GM18498 (cell line): ENCODE measurements around the gene DQX1.
A peak's percentile ranks its signal among the peaks of the same experiment; 100 is the strongest.

Source experiments
- ATAC-seq: cut with Tn5 transposase; IDR thresholded peaks from one replicate; pipeline ENCODE4 v1.9.1; 2021; ENCODE audit warnings: mild to moderate bottlenecking, moderate library complexity; ENCODE audit not compliant: unreplicated experiment

Gene DQX1

DNA sequence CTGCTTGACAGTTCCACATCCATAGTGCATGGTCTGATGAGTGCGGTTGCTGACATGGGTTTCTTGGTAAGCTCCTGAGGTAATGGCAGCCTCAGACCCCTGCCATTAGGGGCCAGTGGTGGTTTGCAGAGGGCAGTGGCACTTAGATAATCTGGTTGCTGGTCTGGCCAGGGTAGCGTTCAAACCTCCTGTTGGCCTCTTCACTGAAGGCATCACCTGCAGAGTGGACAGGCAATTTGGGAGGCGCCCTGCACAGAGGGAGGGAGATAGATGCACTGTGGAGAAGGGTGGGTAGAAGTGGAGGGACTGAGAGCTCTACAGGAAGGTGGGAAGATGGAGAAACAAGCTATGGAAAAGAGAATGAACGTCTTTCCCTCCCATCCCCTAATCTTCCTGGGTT lies 7.4 kb upstream of the DQX1 start:
- ATAC-seq: no peak

DNA sequence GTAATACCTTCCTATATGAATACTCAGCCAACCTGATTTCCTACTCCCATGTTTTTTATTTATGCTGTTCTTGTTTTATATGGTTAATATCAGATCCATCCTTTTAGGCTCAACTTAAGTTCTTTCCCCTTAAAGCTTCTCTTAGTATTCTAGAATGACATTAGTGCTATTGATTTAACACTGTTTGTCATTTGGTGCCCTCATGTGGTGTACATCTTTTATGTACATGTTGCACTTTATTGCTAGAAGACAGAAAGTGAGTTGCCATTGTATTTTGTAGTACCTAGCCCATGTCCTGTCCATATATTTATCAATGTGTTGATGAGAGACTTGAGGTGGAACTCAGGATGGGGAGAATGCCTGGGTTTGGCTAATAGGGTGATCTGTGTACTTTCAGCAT lies 6.2 kb upstream of the DQX1 start:
- ATAC-seq: no peak

DNA sequence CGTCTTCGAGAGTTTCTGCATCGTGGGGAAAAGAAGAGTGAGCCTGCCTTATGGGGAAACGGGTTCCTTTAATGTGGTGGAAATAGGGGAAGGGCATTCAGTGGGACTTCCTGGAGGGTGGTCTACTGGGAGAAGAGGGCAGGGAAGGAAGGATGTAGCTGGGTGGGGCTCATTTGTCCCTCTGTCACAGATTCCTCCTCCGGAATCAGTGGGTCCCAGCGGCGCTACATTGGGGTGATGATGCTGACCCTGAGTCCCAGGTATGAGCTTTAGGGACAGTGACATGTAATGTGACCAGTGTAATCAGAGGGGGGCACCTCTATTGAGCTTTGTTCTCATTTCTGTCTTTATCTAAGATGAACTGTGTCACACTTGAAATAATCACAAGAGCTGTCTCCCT lies 5.6 kb upstream of the DQX1 start:
- no peak for ATAC-seq

DNA sequence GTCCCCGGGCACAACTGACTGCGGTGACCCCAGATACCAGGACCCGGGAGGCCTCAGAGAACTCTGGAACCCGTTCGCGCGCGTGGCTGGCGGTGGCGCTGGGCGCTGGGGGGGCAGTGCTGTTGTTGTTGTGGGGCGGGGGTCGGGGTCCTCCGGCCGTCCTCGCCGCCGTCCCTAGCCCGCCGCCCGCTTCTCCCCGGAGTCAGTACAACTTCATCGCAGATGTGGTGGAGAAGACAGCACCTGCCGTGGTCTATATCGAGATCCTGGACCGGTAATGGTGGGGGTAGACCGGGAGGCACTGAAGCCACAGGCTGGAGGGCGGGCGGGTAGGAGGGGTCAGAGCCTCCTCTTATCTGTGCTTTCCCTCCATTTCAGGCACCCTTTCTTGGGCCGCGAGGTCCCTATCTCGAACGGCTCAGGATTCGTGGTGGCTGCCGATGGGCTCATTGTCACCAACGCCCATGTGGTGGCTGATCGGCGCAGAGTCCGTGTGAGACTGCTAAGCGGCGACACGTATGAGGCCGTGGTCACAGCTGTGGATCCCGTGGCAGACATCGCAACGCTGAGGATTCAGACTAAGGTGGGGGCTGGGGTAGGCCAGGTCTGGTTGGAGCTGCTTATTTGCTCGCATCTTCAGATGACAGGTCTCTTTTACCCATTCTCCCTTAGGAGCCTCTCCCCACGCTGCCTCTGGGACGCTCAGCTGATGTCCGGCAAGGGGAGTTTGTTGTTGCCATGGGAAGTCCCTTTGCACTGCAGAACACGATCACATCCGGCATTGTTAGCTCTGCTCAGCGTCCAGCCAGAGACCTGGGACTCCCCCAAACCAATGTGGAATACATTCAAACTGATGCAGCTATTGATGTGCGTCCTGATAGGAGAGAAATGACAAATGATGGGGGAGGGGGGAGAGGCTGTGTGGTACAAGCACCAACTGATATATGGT lies 4.5 kb upstream of the DQX1 start:
- peak; percentile 31 for ATAC-seq

DNA sequence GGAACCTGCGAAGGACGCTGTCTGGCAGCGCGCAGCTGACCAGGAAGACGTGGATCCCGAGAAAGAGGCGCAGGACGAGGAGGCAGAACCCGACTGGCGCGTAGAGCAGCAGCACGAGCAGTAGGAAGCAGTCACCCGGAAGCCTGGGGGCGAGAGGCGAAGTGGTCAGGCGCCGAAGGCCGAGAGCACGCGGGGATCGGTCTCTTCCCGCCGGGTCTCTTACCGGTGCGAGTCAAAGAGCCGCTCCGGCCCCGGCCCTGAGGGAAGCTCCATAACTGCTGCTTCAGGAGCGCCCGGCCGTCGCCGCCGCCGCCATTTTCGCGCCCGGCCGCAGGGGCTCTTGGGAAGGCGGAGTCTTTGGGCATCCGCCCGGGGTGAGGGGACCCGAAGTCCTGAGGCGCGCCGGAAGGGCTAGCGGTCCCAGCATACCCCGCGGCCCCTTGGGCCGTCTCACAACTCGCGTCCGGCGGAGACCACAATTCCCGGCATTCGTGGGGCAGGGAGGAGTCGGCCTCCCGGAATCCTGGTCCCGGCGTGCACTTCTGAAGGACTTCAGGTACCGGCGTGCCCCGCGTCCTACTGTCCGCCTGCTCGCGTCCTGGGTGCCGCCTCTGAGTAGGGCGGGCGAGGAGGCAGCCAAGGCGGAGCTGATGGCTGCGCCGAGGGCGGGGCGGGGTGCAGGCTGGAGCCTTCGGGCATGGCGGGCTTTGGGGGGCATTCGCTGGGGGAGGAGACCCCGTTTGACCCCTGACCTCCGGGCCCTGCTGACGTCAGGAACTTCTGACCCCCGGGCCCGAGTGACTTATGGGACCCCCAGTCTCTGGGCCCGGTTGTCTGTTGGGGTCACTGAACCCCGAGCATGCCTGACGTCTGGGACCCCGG lies 3.6 kb upstream of the DQX1 start, which contains the start of the genes AUP1 and HTRA2:
Gene AUP1 (minus strand): TSS at position 350 of the 882 bp plus-strand sequence. CDS start 77 bp downstream, at position 273.
Gene HTRA2 (plus strand): TSS at position 577 of the 882 bp plus-strand sequence. CDS start 74 bp downstream, at position 651.
- ATAC-seq: peak; percentile 80

DNA sequence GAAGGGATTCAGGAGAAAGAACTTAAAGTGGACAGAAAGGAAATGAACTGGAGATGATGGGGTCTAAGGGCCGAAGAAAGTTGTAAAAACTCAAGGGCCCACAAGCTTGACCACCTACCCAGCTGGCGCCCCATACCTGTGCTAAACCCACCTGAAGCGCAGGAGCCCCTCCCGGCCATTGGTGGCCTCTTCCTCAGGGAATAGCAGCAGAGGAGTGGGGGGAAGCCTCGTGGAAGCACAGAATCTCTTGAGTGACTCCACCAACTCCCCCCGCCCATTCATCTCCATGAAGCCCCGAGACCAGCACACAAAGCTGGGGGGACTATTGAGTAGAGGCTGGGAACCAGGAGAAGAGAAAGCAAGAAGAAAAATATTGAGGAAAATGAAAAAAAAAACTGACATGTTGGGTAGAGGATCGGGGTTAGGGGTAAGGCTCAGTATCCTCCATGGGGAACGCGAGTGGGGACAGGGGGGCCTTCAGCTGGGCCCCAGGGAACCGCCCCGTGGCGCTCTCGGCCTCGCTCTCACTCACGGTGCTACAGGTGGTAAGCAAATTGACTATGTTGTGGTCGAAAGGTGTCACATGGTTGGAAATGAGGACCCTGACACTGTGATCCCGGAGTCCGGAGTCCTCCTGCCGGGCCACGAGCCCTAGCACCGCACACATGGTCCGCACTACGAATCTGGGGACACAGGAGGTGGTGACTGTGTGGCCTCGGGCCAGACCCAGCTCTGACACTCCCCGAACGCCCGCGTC lies 2.7 kb upstream of the DQX1 start:
- peak; percentile 8 for ATAC-seq

DNA sequence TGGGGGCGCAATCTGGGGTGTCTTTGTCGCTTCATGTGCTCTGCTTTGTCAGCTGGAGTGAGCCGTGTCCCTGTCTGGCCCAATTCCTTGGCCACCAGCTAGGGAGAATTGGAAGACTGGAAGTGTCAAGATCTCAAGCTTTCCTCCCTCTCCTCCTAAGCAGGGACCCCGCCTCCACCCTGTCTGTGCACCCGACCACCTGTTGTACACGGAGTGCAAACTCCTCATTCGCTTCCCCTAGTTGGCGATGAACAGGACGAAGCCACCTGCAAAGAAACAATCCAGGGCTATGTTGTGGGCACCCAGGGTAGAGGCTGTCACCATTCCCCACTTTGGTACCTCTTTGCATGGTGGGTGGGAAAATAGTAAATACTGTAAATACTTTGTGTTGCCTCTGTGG lies 1.7 kb upstream of the DQX1 start:
- ATAC-seq: no peak

DNA sequence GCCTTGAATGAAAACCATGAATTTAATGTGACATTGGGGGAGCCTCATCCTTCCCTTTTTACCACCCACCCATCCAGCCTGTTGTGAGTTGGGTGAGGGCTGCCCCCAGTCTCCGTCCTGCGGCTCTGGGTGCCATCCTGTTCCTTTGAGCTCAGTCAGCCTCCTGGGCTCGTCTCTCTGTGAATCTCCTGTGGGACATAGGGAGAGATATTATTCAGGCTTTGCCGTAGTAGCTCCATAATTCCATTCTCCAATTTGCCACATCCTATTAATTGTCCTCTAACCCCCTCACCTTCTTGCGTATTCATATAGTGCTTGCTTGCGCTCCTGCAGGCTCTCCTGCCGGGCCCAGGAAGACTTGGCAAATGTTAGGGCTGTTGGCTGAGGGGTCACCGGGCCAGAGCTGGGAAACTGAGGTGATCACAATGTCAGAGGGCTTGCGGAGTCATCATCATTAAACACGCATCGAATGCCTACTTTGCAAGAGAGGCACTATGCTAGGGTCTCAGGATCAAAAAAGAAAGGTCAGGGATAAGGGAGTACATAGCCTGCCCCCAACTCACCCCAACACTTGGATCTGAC lies 709 bp upstream of the DQX1 start:
- ATAC-seq: no peak

DNA sequence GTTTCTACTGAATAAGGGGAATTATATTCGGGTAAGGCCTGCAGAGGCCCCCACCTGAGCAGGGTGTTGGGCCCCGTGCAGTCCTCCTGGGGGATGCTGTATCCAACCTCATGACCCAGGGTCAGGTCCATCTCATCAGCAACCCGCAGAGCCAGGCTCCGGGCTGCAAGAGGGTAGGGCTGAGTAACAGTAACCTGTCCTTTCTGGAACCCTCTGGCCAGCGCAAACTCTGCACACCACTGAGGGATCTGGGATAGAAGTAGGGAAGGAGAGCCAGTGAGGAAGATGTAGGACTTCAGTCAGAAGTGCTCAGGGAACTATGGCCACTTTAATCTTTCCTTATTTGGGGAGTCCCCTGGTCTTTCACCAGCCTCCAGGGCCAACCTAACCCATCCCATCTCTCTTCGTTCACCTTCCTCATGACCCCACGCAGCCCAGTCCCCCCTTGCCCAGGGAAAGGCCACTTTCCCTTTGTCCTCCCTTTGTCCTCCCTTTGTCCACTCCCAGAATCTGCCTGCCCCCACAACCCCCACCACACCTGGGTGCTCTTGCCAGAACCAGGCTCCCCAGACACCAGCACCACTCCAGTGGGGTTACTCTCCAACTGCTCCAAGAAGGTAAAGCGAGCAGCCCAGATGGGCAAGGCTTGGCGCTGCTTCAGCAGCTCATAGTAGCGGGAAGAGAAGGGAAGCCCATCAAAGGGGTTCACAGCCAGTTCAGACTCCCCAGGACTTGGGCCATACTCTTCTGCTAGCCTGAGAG lies 895 bp downstream of the DQX1 start:
- ATAC-seq: no peak

DNA sequence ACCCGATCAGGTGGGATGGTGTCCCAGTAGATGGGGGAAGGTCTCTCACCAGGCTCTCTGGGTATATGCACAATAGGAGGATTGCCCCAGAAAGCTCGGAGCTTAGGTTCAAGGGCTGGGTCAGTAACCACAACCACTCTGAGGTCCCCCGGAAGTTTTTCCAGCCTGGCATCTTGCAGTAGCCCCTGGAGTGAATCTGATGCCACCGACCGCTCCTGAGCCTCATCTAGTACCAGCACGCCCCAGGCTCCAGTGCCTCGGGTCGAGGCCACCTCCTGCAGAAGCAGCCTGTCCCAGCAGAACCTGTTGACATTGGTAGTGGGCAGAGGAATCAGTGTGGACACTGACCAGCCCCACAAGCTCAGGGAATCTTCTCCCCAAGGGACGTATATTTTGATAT lies 2.0 kb downstream of the DQX1 start:
- ATAC-seq: no peak

DNA sequence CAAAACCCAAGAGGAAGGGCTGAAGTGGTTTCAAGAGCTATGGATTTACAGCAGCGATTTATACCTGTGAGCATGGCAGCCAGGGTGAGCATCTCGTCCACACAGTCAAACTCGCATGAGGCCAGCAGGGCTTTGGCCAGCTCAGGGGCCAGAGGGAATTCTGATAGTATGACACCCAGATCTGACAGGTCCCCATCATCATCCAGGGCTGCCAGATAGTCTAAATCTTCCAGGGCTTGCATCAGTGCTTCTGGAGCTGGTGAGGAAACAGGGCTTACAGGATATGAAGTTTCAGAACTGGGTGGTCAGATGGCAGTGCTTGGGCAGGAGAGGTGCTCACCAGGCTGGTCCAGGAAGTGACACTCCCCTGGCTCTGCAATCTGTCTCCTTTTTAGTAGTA lies 3.5 kb downstream of the DQX1 start:
- no peak for ATAC-seq

DNA sequence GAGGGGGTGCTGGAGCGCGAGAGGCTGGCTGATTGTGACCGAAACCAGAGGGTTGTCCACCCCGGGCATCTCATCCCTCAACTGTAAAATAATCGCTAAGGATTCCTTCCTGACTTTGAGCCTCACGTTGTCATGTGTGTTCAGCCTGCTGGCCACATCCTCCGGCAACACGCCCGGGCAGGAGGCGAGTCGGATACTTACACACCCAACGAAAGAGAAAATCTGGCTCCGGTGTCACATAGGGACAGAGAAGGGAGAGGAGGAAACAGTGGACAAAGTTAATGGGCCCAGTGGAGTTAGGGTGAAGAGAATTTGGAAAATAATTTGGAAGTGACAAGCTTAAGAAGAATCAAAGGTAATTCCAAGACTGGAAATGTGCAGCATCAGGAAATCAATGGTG lies 9.4 kb downstream of the DQX1 start:
- ATAC-seq: no peak

DNA sequence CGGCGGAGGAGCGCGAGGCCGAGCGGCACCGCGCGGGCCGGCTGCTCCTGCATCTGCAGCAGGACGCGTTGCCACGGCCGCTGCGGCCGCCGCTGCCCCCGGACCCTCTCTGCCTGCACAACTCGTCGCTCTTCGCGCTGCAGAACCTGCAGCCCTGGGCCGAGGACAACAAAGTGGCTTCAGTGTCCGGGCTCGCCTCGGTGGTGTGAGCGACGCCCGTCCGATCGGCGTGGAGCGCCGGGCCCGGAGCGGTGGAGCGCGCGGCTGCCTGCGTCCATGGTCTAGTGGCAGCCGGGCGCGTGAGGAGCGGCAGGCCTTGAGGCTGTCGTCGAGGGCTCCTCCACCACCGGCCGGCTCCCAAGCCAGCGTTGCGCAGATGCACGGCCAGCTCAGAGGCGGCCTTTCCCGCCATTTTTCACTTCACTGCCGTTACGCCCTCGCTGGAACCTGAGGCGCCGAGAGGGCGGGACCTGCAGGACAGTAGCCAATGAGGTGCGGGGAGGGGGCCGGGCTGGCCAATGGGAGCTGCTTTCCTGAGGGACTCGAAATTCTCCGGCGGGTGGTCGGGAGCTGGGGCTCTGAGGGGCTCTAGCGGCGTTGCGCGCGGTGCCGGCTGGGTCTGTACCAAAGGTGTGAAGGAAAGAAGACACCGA lies 9.9 kb downstream of the DQX1 start:
- peak; percentile 74 for ATAC-seq

DNA sequence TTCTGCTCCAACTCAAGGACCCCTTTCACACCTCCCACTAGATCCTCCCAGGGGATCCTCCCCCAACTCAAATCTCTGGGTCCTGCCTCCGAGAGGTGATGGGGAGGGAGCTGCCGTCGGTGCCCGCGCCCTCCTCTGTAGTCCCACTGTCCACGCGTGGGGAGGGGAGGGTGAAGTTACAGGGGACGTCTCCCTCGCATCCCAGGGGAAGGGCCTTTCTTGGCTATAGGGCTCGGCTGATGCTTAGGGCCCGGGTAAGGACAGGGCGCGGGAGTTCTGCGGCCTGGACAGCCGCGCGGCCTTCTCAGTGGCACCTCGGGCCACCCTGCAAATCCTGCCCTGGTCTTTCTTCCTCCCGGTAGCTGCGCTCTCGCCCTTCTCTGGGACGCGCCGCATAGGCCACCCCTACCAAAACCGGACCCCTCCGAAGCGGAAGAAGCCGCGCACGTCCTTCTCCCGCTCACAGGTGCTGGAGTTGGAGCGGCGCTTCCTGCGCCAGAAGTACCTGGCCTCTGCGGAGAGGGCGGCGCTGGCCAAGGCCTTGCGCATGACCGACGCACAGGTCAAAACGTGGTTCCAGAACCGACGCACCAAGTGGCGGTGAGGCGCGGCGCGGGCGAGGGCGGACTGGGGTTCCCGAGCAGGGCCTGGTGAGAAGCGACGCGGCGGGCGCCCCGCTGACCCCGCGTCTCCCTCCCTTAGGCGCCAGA lies 10.6 kb downstream of the DQX1 start:
- ATAC-seq: peak; percentile 29

DNA sequence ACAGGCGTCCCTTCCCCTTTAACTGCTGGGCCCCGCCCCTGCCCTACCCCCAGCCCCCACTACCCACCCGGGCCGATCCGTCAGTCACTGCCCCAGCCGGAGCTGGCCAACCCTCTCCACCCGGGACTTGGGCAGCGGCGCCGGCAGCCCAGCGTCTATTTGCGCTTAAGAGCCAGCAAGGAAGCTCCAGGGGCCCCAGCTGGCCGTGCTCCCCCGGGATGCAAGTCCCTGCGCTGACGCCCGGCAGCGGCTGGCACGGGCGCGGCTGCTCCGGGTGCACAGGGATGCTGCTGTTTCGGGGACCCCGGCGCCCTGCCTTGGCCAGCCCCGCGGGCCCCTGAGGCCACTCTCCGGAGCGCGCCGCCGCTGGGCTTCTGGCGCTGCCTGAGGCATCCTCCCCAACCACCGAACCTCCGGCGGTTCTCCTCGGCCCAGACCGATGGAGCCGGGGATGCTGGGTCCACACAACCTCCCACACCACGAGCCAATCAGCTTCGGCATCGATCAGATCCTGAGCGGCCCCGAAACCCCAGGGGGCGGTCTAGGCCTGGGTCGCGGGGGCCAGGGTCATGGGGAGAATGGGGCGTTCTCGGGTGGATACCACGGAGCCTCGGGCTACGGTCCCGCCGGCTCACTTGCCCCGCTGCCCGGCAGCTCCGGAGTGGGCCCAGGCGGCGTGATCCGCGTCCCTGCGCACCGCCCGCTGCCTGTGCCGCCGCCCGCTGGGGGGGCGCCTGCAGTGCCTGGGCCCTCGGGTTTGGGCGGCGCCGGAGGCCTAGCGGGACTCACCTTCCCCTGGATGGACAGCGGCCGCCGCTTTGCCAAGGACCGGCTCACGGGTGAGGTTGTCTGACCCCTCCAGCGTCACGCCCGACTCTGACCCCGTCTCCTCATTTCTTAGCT lies 11.4 kb downstream of the DQX1 start, which contains the start of gene TLX2:
Gene TLX2 (plus strand): TSS at position 83 of the 903 bp plus-strand sequence. CDS start 357 bp downstream, at position 440.
- ATAC-seq: no peak

DNA sequence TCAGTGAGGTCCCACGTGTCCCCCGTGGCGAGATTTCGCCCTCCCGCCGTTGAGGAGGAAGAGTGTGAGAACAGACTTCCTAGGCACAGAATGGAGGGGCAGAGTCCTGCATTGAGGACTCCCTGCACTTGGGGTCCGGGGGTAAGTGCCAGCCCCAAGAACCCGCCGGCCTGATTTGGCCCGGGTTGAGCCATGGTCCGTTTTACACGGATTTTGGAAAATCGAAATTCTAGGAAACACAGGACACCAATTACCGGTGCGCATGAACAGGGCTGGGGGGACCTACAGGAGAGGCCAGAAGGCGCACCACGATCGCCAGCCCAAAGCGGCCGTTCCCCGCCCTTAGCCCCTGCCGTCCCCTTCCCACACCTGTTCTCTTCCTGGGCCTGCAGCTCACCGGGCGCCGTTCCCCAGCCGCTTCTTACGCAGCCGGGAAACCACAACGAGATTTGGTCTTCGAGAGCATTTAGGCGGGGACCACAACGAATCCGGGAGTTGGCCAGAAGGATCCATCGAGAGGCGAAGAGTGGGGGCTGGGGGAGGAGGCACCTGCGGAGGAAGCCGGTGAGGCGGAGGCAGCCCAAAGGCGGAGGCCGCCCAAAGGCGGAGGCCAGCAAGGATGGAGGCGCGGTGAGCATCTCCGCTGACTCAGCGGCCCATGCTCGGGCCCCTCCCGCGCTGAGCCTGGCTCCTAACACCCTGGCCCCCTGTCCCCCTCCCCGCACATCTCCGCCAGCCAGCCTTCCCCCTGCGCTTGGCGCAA lies 12.2 kb downstream of the DQX1 start:
- no peak for ATAC-seq
